GM21515 (cell line): ENCODE measurements around the gene PTMA.
"Not testable (repeated sequence)": the region's sequence is repeated elsewhere in the genome, so short reads cannot be mapped to it uniquely, and the experiment has no call there.

Experiments used
- ATAC-seq: cut with Tn5 transposase; IDR thresholded peaks from one replicate; pipeline ENCODE4 v1.9.1; 2021; ENCODE audit not compliant: unreplicated experiment

Gene PTMA

DNA sequence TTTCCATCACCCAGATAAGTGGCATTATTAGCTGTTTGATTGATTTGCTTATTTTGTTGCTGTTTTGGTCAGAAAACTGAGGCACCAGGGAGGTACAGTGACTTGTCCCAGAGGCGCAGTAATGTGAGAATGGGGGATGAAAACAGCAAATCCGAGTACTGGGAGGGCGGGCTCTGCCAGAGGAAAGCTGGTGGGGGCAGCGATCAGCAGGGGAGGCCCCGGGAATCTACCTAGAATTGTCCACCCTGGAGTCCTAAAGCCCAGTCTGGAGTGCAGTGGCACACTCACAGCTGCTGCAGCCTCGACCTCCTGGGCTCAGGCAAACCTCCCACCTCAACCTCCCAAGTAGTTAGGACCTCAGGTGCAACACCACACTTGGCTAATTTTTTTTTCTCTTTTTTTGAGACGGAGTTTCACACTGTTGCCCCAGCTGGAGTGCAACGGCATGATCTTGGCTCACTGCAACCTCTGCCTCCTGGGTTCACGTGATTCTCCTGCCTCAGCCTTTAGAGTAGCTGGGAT lies 17.0 kb upstream of the PTMA start:
- no peak for ATAC-seq

DNA sequence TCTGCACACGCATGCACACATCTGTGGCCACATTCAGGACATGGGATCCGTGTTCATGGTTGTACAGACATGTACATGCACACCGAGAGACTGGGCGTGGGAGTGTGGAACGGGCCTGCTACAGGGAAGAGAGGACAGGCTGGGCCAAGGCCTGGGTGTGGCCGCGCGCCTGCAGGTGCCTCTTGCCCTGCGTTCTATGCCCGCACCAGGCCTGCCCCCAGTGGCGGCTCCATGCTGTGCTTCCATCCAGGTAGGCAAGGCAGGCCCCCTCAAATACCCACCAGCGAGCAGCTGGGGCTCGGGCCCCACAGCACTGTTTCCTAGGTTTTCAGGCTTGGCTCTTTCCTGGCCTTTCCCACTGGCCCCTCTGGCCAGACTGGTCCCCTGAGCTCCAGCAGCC lies 15.5 kb upstream of the PTMA start:
- no peak for ATAC-seq

DNA sequence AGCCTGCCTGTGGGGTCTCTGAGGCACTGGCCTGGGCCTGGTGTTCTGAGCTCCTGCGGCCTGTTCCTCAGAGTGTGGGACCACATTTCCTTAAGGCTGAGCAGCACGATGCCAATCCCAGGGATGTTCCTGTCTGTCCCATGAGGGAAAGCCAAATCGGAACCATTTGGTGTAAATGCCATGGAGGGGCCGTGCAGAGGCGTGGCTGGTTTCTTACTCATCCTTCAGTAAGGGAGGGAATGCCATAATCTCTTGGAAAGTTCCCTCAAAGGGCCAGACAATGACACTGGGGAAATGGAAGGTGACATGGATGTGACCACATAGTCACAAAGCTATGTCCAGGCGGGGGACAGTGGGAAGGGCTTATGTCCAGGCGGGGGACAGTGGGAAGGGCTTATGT lies 14.4 kb upstream of the PTMA start:
- no peak for ATAC-seq

DNA sequence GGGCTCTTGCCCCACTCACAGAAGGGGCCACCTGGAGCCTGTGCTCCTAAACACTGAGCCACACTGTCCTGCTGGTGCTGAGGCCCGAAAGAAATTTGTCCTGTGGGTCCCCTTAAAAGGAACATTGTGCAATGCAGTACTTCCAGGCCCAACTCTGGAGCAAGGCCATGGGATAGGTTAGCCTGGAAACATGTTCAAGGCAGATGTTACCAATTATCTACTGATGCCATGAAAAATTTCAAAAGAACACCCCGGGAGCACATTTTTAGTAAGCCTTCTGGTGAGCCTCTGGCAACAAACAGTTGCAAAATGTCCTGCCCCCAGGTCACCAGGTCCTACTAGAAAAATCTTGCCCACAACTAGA lies 12.3 kb upstream of the PTMA start:
- no peak for ATAC-seq

DNA sequence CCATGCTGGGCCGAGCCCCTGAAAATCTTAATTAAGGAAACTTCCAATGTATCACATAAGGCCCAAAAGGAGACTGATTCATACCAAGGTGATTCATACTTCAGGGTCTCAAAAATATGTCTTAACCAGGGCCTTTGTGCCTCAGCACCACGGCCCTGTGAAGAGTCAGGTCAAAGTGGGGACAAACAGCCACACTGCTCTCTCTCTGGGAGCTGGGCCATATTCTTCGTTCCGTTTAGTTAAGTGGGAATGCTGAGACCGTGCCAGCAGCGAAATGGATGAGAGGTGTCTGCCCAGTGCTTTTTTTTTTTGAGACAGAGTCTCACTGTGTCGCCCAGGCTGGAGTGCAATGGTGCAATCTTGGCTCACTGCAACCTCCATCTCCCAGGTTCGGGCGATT lies 9.3 kb upstream of the PTMA start:
- no peak for ATAC-seq

DNA sequence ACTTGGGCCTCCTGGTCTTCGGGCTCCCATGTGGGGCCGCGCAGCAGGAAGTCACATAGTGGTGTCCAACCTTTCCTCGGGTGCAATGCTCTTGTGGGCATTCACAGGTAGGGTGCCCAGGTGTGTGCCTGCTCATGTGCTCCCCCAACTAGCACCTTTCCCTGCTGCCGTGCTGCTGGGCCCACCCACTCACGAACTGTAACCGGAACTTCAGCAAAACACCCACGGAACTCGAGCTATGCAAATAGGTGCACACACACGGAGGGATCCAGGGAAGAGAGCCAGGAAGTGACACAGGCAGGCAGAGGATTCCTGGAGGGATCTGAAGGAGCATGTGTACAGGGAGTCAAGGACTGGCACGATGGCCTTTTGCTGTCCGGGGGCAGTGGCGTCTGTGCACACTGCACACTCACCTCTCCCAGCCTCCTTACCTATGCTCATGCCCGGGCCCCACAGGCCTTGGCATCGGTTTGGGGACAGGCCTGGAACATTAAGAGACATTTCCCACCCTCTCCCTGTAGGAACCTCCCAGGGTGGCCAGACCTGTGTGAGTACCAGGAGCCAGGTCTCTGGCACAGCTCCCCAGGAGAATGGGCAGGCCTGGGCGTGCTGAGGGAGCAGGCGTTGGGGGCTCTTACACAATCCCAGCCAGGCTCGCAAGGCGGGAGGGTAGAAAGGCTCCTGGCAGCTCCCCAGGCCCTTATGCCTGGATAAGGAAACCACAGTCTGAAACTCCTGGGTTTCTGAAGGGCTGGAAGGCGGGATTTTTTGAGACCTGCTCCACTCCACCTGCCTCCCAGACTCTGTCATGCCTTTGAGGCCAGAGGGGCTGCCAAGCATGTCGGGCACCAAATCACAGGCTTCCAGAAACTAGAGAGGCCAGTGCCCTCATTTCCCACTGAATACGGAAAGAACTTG lies 6.6 kb upstream of the PTMA start:
- no peak for ATAC-seq

GRCh38 chr2:231704017-231704416 lies 4.3 kb upstream of the PTMA start:
- ATAC-seq = no peak

DNA sequence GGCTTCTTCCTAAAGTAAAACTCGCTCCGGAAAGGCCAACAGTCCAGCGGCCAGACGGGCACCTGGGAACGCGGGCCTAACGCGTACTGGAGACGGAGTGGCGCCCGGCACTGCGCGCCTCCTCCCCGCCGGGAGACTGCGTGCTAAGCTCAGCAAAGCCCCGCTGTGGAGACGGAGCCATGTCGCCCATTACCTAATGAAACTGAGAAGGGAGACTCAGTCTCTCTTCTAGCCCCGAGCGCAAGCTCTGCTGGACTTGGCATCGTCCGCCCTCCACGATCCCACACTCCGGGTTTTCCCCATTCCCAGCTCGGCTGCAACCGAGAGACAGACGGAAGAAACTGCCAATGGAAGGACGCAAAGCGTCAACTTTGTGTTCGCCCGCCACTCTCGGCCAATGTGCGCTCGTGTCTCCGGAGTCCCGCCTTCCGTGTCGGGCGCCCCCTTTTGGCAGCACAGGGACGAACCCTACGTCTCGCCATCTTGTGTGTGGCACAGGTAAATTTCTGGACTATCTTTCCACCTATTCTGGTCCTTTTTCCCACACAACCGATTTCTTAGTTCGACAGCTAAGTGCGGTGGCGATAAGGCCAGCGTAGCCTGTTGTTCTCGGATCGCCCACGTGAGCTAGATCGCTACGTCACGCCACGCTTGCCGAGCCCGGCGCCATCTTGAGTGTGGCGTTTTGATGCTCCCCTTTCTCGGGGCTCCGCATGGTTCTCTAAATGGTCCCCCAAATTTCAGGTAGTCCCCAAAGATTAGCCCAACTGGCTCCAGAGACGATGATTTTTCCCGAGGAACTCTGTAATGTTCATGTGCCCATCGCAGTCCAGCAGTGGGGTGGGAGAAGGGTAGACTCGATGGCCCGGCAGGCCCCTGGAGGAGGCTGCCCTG lies 1.3 kb upstream of the PTMA start:
- ATAC-seq = peak; percentile 37

- peak; percentile 1 for ATAC-seq
These were observed 749 bp upstream of the PTMA start for GRCh38 chr2:231707625-231707926.

GRCh38 chr2:231708773-231709635 lies 679 bp downstream of the PTMA start:
- no peak for ATAC-seq

- no peak for ATAC-seq
These were observed 1.3 kb downstream of the PTMA start for GRCh38 chr2:231709636-231709980.

GRCh38 chr2:231709981-231710798 lies 1.9 kb downstream of the PTMA start:
- ATAC-seq = no peak

GRCh38 chr2:231710799-231711676 lies 2.7 kb downstream of the PTMA start:
- no peak for ATAC-seq

DNA sequence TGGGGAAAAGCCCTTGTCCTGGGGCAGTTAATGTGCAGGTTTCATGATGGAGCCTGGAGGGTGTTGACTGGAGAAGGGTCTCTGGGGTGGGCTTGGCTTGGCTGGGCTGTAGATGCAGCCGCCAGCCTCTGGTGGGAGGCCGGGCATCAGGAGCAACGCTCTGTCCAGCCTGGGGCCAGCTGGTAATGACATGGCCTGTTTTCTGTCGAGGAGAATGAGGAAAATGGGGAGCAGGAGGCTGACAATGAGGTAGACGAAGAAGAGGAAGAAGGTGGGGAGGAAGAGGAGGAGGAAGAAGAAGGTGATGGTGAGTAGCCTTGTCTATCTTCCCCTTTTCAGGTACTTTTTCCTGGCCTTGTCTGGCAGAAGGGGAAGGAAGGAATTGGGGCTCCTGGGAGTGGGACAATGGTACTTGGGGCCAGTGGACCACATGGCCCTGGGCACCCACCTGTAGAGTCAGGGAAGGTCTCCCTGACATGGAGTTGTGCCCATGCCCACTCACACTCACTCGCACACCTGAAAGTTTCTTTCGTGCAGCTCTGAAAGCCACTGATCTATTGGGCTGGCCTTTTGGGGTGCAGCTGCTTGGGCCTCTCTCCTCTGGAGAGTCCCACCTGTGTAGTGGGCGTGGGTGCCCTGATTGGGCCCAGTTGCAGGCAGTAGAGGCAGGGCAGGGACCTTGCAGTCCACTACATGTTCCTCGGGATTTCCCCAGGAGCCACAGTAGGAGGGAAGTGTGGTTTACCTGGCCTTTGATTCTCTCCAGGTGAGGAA lies 3.5 kb downstream of the PTMA start:
- ATAC-seq = no peak

- ATAC-seq = not testable (repeated sequence)
These were observed 4.2 kb downstream of the PTMA start for GRCh38 chr2:231712451-231713021.

- not testable (repeated sequence) for ATAC-seq
These were observed 5.0 kb downstream of the PTMA start for GRCh38 chr2:231713406-231713729.

DNA sequence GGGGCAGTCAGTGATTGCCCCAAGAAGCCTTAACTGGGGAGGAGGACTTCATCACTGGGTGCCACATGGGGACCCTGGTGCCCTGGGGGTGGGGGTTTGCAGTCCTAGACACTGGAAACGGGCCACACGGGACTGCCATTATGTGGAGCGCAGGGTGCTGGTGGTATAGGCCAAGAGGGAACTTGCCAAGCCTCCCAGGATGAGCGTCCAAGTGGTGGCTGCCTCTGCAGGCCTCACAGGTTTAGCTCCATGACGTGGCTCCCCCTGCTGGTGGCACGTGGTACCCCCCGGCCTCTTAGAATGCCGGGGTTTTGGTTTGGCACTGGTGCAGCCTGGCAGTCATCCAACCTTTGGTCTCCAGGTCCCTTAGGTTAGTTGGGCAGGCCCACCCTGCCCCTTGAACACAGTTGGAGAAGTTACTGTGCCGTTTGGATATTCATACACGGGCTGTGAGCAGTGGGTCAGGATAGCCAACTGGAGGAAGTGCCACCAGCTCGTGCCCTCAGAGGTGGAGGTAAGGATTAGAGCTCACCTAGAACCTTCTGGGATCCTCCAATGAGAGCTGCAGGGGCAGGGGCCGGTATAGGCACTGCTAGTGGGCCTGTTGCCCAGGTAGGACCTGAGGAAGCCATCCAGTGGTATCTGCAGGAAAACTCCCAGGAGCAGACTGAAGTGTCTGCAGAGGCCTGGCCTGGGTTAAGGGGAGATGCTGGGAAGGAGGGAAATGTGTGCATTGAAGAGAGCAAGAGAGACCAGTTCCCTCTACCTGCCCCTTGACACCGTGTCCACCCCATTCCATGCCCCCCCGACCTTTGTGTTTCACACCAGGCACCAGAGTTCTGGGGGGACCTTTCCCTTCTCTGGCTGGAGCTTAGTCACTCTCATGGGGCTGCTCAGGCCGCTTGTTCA lies 5.7 kb downstream of the PTMA start:
- peak; percentile 23 for ATAC-seq
